ENCODE data around the gene PRICKLE1.

Gene PRICKLE1

DNA sequence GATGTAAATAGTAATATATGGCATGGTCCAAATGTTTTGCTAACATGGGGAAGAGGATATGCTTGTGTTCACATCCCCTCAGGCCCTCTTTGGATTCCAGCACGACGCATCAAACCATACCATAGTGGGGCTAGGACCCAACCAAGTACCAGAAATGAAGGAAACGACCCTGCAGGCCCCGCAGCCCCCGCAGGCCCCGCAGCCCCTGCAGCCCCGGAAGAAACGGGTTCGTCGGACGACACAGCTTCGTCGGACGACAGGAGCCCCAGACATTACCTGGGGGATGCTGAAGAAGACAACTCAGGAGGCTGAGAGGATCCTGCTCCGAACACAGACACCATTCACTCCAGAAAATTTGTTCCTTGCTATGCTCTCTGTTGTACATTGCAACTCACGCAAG is 143.7 kb downstream of the PRICKLE1 start:
- no peak for DNase-seq

- no peak for DNase-seq
Measured at GRCh38 chr12:42444192-42444943, 145.2 kb downstream of the PRICKLE1 start.

GRCh38 chr12:42442888-42443287 is 146.7 kb downstream of the PRICKLE1 start:
- no peak for DNase-seq

DNA sequence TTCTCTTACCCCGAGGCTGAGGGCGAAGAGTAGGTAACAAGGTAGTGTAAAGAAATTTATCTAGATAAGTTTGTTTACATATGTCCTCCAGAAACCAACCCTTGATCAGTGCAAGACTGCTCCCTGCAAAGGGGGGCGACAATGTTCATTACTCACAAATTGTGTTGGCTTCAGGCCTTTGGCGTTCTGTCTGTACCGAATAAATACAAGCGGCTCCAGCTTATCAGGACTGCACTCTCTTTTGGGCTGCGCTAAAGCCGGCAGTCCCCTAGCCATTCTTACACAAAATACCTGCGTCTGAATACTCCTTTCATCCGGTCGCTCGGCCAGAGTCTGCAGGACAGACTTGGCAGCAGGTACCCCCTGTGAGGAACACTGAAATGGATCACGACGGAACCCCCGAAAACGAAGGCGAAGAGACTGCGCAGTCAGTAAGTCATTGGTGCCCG is 147.2 kb downstream of the PRICKLE1 start:
- DNase-seq, result no peak

- no peak for DNase-seq
Measured at GRCh38 chr12:42440608-42441007, 148.9 kb downstream of the PRICKLE1 start.

- DNase-seq, result no peak
Measured at GRCh38 chr12:42432517-42433140, 156.9 kb downstream of the PRICKLE1 start.

DNA sequence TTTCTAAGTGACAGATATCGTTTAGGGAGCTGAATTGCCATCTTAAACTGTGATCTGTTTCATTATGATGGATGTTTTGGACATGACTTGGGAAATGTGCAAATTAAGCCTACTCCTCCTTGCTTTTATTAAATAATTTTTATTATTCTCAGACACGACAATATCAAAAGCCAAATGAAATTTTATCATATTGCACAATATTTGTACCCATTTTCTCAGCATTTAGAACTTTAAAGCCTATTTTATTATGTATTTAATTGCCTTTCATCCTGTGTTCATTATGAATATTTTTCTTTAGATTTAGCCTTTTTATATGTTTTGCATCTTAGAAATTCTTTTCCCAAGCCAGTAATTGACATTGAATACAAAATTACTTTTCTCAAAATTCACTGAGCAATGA is 160.7 kb downstream of the PRICKLE1 start:
- no peak for DNase-seq

DNA sequence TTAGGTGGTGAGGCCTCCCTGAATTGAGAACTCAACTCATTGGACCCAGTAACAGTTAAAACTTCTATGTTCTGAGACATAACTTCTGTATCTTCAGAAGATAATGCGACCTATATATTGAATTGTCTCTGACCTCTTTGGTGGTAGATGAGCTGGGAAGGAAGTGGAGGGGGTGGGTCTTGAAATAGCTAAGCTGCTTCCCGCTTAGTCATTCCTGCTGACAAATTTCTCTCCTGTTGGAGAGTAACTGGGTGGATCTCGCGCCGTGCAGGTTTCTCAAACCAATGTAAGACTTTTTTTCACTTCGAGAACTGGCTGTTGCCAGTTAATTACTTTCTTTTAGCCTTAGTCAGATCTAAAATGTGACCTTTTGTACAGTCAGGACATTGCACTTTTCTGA is 162.8 kb downstream of the PRICKLE1 start:
- DNase-seq, result no peak

DNA sequence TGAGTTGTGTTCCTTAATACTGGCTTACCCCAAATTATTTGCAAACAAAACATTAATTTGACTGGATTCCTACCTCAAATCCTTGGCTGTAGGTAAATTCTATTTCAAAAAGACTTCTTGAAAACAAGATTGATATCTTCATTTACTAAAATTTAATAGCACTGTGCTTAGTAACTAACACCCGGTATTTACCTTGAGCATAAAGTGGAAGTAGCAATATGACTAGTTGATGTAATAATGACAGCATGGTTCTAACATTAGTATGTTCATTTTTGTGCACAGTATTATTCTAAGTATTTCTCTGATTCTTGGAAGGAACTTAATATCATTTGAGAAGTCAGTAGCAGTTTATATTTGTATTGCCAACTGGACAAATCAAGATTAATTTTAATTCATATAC is 166.8 kb downstream of the PRICKLE1 start:
- DNase-seq, result no peak

DNA sequence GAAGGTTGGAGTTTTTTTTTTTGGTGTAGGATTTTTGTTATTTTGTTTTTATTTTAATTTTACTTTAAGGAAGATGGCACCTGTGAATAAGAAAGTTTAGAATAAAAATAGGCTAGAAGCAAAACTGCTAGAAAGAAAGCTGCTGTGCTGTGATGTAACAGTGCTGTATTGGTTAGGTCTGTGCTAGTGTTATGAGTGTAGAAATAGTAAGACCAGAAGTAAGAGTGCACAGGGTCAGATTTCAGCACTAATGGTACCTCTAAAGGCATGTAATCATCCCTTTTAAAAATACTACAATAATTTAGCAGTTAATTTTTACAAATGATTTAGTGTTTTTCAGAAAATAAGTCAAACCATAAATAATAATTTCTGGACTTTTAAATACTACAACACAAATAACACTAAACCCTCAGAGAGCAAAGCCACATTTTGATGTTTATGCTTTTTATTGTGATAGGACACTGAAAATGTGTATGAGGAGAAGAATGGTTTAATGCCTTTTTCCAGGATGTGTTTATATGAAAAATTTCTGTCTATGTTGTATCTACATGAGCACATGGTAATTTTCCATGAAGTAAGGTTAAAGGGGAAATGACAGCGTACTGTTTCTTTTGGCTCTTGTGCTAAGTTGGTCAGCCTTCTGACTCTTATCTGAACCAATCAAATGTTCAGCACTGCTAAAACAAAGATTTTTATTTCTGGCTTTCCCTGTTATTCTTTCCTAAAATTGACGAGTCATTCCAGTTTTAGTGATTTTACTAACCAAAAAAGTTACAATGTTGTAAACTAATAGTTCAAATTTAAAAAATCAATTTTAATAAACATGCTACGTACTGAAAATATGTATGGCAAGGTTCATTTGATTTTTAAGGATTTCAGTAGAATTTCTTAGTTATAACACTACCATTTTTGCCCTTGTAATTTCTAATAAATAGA is 167.4 kb downstream of the PRICKLE1 start:
- no peak for DNase-seq

DNA sequence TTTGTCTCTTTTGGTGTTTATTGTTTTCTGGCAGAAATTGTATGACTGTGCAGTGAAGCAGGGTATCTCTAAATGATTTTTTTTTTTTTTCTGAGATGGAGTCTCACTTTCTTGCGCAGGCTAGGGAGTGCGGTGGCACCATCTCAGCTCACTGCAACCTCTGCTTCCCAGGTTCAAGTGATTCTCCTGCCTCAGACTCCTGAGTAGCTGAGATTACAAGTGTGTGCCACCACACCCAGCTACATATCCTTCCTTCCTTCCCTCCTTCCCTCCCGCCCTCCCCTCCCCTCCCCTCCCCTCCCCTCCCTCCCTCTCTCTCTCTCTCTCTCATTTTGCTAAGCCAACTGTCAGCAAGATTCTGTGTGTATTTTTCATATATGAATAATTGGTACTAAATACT is 169.2 kb downstream of the PRICKLE1 start:
- no peak for DNase-seq

DNA sequence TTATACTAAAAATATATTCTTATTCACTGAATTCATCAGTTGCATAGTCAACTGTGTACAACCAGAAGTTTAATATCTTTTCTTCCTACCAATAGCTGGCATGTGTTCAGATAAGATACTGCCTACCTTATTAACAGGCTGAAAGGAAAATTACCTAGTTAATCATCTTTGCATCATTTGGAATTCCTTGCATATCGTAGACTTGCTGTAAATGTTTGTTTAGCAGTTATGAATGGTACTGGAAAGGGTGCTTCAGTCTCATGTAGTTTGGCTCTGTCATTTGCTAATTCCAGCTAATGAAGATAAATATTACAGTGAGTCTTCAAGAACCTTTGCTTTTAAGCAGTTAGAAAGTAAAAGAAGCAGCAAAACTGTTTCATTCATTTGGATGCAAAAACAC is 179.2 kb downstream of the PRICKLE1 start:
- DNase-seq, result no peak

- DNase-seq, result no peak
Measured at GRCh38 chr12:42409471-42409870, 180.1 kb downstream of the PRICKLE1 start.

DNA sequence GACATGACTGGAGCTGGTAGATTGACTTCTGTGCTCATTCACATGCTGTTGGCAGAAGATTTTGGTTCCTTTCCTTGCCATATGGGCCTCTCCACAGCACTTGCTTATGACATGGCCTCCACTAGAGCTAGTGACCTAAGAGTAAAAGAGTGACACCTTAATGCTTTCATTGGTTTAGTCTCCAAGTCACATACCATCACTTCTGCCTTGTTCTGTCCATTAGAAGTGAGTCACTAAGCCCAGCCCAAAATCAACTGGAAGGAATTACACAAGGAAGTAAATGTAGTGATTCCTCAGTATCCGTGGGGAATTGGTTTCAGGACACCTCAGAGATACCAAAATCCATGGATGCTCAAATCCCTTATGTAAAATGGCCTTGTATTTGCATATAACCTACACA is 182.2 kb downstream of the PRICKLE1 start:
- no peak for DNase-seq

All from NCI-H2029 treated with DMSO at 0.1 percent for 48 hours (cell line).